Measurements from ENCODE around the gene RINT1.

Gene RINT1

DNA sequence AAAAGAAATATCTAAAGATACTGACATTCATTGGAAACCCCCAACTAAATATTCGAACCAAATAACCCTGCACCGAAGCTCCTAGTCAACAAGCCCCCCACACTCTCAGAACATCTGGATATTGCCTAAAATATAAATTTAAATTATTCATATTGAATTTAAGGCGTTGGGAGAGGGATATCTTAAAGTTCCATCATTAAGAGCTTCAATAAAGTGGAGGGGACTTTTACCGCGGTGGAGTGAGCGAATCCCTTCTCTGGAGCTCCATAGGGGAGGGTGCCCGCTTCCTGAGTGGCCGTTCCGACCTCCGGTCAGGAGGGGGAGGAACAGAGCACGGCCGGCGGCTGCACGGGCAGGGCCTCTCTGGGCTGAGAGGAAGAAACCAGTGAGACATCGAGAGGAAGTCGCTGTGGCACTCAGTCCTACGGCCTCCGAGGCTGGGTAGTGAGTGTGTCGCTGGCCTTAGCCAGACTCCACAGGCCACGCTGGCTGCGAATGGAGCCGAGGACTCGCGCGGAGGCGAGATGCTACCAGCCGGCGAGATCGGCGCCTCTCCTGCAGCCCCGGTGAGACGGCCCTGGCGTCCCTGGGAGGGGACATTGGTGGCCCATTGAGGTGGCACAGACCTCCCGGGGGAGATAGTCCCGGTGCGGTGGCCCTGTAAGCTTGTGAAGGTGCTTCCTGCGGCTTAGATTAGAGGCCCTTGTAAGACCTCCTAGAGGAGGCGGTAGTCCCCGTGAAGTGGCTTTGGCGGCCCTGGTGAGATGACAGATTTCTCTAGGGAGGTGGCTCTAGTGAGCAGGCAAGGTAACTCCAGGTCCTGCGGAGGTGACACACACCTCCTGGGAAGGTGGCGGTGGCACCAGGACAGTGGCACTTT is at the start of gene RINT1:
Gene RINT1 (plus strand): TSS at position 410 of the 880 bp plus-strand sequence. CDS start 115 bp downstream, at position 525.
- Mint-ChIP-seq H3K27me3 (ENCODE audit: low read depth, poor library complexity) (peaks cover 3% of the 10 kb centered on the region), H3K9me3 (peaks cover 4% of the 10 kb centered on the region), H3K36me3 (ENCODE audit: low read depth) (peaks cover 8% of the 10 kb centered on the region), H3K27ac (peak within 1 kb of the TSS; percentile 64), H3K4me1 (peaks cover 20% of the 10 kb centered on the region), H3K4me3 (peak within 1 kb of the TSS; percentile 93)
- TF ChIP-seq, protein P1, sequence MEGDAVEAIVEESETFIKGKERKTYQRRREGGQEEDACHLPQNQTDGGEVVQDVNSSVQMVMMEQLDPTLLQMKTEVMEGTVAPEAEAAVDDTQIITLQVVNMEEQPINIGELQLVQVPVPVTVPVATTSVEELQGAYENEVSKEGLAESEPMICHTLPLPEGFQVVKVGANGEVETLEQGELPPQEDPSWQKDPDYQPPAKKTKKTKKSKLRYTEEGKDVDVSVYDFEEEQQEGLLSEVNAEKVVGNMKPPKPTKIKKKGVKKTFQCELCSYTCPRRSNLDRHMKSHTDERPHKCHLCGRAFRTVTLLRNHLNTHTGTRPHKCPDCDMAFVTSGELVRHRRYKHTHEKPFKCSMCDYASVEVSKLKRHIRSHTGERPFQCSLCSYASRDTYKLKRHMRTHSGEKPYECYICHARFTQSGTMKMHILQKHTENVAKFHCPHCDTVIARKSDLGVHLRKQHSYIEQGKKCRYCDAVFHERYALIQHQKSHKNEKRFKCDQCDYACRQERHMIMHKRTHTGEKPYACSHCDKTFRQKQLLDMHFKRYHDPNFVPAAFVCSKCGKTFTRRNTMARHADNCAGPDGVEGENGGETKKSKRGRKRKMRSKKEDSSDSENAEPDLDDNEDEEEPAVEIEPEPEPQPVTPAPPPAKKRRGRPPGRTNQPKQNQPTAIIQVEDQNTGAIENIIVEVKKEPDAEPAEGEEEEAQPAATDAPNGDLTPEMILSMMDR (IDR thresholded peaks at IDR 0.05): peak; percentile 62
- peak; percentile 89 for DNase-seq

DNA sequence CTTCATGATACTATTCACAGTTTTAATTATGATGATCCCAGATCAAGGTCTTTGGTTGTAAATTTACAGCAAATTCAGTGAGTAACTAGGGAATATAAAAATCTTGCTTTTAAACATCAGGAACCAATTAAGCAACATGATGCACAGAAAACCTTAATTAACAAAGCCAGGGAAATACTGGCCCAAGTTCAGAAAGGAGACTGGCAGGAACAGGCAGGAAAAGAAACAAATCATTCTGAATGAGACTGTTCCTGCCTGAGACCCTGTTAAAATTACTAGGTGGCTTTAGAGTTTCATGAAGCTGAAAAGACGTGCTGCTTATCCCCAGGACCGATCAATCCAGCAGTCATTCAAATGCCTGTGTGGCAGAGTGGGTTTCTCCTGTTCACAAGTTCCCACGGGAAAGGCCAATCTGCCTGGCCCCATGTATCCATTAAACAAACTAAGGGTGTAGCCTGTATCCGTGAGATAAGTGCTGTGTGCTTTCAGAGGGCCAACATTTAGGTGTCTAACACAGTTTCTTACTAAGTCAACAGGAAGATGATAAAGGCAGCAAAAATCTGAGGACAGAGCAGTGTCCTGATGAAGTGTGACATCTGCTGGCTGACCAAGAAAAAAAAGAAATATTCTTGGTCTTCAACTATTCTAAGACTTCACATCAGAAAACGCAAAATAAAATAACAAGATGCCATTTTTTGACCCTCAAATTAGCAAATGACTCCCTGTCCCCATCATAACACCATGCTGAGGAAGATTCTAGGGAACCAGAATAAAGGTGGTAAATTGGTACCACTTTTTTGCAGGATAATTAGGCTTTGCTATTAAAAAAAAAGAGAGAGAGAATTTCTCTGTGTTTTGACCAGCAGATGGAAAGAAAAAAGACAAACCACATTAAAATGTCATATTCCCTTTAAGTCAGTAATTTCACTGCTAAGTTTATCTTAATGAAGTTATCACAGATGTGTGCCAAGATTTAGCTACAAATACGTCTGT is 44.1 kb upstream of the RINT1 start:
- Mint-ChIP-seq H3K27ac (peak overlapping the region; percentile 72), H3K9me3 (no peaks in the 10 kb centered on the region), H3K27me3 (ENCODE audit: low read depth, poor library complexity) (no peaks in the 10 kb centered on the region), H3K4me3 (no peak overlapping the region), H3K4me1 (no peaks in the 10 kb centered on the region), H3K36me3 (ENCODE audit: low read depth) (peaks cover 43% of the 10 kb centered on the region)
- TF ChIP-seq, protein P1 (IDR thresholded peaks at IDR 0.05): peak; percentile 19
- no peak for DNase-seq

DNA sequence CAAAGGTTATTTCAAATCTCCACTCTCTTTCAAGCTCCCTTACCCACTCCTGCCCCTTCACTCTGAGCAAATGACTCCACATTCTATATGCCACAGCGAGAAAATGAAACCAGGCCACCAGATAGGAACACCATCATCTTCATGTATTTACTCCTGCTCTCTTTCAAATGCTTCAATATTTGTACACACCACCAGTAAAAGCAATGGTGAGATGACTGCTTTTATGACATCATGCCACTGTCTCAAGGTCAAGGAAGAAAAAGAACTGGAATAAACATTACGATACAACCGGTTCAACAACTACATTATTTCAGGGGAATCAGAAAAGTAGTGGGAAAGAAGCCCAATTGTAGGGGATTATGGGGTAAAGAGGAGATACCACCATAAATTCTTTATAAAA is 42.6 kb upstream of the RINT1 start:
- no peaks in the 10 kb centered on the region for H3K4me1 Mint-ChIP-seq
- peaks cover 44% of the 10 kb centered on the region for H3K36me3 Mint-ChIP-seq (ENCODE audit: low read depth)
- no peaks in the 10 kb centered on the region for H3K27me3 Mint-ChIP-seq (ENCODE audit: low read depth, poor library complexity)
- TF ChIP-seq, protein P1 (IDR thresholded peaks at IDR 0.05): no peak
- peak overlapping the region; percentile 59 for H3K27ac Mint-ChIP-seq
- H3K4me3 Mint-ChIP-seq: no peak overlapping the region
- no peak for DNase-seq
- no peaks in the 10 kb centered on the region for H3K9me3 Mint-ChIP-seq

DNA sequence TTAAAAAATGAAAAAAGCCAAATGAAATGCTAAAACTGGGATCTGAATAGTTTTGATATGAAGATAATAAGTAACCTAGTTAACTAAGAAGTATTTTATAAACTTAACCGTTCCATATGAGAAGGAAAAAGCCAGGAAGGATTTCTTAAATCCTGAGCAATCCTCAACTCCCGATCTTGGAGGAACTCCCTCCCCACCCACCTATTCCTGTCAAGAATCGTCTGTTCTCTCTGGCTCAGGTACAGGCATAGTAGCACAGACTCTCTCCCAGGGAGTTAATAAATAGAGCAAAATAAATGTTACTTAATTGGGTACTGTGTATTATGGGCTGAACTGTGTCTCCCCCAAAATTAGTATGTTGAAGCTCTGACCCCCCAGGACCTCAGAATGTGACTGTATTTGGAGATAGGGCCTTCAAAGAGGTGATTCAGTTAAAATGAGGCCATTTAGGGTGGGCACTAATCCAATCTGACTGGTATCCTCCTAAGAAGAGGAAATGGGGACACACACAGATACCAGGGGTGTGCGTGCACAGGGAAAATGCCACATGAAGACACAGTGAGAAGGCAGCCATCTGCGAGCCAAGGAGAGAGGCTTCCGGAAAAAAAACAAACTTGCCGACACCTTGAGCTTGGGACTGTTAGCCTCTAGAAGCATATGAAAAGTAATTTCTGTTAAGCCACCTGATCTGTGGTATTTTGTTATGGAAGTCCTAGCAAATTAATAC is 38.6 kb upstream of the RINT1 start:
- H3K27me3 Mint-ChIP-seq (ENCODE audit: low read depth, poor library complexity): no peaks in the 10 kb centered on the region
- TF ChIP-seq, protein P1 (IDR thresholded peaks at IDR 0.05): no peak
- no peak overlapping the region for H3K27ac Mint-ChIP-seq
- no peaks in the 10 kb centered on the region for H3K4me1 Mint-ChIP-seq
- no peak for DNase-seq
- H3K4me3 Mint-ChIP-seq: no peak overlapping the region
- peaks cover 16% of the 10 kb centered on the region for H3K36me3 Mint-ChIP-seq (ENCODE audit: low read depth)
- H3K9me3 Mint-ChIP-seq: no peaks in the 10 kb centered on the region

DNA sequence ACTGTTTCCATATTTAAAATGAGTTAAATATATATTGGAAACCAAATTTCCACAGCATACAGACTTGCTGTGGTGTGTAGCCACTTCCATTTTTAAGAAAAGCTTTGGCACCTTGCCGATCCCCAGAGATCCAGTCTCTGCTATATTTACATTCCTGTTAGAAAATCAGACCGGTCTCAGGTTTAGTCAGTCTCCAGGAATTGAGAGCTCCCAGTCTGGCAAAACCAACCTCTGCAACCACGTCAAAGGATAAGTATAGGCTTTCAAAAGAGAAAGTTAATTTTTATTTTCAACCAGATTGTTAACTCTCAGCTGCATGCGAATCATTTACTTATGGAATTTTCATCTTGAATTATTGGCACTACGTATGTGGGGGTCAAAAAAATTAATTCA is 38.1 kb upstream of the RINT1 start:
- H3K27ac Mint-ChIP-seq: peak overlapping the region; percentile 13
- peaks cover 19% of the 10 kb centered on the region for H3K36me3 Mint-ChIP-seq (ENCODE audit: low read depth)
- H3K4me3 Mint-ChIP-seq: no peak overlapping the region
- TF ChIP-seq, protein P1 (IDR thresholded peaks at IDR 0.05): no peak
- DNase-seq: no peak
- H3K9me3 Mint-ChIP-seq: no peaks in the 10 kb centered on the region
- H3K27me3 Mint-ChIP-seq (ENCODE audit: low read depth, poor library complexity): no peaks in the 10 kb centered on the region
- H3K4me1 Mint-ChIP-seq: no peaks in the 10 kb centered on the region
